NCI-H2196 treated with DMSO at 0.1 percent for 48 hours (cell line): ENCODE results near the gene RSPH9.

ENCODE experiments used
- DNase-seq: peaks from one replicate; lab custom pipeline; 2025; ENCODE audit not compliant: unreplicated experiment; lab: John Stamatoyannopoulos, UW

Gene RSPH9

DNA sequence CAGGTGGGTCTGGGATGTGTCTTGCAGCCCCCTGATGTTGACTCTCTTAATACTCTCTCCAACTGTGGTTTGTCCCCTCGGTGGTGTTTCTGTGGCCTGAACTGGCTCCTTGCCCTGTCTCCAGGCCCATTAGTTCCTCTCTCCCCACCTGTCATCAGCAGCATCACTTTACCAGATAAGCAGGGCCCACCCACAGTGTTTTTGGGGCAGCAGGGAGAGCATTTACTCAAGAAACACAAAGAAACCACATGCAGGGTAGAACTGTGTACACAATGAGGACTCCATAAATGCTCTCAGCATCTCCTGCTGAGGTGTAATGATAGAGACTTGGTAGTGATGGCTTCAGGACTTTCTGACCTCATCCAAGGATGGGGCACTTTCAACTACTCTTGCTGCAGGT lies 62.9 kb downstream of the RSPH9 start:
- no peak for DNase-seq

GRCh38 chr6:43708860-43709653 lies 64.2 kb downstream of the RSPH9 start:
- DNase-seq = no peak

- no peak for DNase-seq
Observed at GRCh38 chr6:43709654-43710303, 64.9 kb downstream of the RSPH9 start.

DNA sequence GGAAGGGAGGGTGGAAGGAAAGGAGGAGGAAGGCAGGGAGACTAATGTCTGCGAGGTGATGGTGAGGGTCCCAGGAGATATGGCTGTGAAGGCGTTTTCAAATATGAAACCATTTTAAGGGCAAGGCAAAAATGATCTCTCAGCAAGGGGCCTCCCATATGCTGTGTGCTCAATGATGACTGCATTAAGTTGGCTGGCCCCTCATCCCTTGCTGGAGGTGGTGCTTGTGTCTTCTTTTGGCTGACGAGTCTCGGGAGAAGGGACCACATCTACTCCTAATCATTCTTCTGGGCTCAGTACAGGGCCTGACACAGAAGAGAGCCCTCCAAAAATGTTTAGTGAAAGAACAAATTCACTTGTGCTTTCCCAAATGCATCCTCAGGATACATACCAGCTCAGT lies 65.7 kb downstream of the RSPH9 start:
- no peak for DNase-seq

DNA sequence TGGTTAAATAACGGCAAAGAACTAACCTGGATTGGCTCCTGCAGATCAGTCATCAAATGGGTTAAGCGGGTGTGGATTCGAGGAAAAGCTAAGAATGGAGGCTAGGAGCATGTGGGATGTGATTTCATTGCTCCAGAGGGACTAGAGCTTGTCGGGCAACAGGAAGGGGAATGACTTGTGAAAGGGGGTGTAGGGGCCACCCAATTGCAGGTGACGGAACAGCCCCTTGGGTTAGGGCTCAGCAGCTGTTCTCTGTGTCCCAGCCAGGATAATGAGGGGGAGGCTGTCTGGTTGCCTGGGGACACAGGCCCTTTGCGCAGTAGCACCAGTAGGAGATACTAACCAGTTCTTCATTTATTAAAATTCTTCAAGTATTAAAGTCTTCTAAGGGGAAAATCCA lies 67.7 kb downstream of the RSPH9 start:
- no peak for DNase-seq

DNA sequence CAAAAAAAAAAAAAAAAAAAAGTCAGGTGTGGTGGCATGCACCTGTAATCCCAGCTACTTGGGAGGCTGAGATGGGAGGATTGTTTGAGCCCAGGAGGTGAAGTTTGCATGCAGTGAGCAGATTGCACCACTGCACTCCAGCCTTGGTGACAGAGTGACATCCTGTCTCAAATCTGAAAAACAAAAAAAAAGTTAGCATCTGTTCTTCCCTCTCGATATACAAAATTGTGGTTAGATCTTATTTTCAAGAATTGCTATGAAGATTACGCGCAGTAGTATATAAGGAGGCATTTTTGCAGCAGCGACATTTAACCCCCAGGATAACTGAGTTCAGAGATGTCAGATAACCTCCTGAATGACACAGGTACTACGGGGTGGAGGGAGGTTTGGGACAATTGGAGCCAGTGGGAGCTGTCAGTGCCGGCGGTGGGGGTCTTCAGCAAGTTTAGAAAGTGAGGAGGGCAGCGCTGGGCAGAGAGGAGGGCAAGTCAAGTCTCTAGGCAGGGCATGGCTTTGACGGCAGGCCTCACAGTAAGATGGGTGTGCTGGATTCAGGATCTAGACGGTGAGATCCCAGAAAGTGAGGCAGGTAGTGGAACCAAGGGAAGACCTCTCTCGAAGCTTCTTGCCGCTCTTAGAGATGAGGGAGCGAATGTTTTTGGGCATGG lies 68.9 kb downstream of the RSPH9 start:
- no peak for DNase-seq

DNA sequence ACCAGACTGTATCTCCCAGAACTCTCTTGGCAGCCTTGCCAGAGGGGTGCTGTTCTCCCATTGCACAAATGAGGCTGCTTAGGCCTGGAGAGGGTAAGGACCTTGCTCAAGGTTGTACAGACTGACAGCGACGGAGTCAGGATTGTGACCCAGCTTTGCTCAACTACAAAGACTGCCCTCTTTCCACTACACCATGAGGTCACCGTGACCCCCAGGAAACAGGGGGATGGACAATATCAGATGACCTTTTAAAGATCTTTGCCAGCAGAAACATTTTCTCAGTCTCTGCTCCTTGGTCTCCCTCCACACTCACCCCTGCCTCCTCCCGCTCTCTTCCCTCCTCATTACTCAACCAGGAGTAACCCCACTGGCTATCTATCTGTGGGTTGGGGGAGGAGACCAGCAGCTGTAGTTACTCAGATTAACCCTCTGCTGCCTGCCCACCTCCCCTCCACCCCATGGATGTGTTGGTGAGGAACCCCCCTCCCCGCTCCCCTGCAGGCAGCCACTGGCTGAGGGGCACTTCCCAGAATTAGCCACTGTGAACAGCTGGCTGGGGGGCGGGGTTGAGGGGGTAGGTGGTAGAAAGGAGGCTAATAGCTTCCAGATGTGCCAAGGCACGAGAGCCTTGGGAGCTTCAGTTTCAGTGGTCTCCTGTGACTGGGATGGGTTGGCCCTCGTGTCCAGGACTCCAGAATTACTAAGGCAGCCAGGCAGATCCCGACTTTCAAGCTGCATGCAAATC lies 69.6 kb downstream of the RSPH9 start:
- no peak for DNase-seq

DNA sequence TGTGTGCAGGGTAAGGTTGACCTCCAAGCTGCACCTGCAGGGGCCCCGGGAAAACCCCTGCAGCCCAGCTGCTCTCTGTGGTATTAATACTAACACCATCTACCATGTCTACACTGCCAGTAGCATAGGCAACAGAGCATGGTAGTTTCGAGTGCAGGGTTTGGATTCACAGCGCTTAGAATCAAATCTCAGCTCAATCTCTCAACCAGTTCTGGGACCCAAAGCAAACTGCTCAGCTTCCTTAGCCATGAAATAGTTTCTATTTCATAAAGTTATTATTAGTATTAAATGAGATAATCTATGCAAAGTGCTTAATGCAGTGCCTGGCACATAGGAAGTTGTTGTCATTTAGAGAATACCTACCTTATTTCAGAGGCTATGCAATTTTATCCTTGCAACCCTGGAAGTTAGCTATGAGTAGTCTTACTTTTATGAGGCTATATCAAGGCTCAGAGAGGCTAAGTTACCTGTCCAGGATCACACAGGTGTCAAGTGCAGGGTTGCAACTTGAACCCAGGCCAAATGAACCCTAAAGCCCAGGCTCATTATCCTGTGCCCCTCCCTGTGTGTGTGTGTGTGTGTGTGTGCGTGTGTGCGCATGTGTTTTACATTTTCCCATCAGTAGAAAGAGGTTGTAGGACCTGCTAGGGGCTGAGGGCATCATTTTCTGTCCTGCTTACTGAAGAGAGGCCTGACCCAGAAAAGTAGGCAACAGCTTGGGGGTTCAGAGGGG lies 70.4 kb downstream of the RSPH9 start:
- DNase-seq = no peak

- DNase-seq = no peak
Observed at GRCh38 chr6:43716099-43716498, 71.3 kb downstream of the RSPH9 start.

DNA sequence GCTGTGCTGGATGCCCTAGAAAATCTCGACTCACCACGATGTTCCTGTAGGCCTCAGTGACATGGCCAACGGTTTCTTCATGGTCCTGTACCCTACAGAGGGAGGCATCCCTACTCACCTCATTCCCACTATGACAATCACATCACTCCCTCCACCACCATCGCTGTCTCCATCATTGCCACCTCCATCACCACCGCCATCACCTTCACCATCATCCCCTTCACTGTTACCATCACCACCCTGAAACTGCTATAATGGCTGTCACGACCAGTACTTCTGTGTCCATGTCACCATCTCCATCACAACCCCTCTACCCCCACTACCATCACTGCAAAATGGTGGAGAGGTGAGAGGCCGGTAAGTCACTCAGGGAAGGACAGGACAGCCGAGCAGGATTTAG lies 72.6 kb downstream of the RSPH9 start:
- no peak for DNase-seq

DNA sequence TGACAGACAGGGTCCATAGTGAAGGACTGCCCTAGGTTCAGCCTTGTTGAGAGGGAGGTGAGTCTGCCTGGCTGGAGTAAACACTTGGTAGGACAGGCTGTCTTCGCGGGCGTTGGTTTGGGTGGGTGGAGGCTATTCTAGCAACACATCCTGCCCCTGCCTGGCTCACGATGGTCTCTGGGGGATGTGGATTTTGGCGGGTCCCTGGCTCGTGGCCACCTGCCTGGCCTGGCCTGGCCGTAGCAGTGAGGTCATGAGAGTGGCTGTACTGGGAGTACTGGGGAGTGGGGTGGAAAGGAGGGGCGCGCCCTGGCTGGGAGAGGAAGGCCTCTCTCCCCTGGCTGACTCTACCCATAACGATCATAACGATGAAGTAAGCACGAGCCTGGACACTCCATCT lies 73.0 kb downstream of the RSPH9 start:
- no peak for DNase-seq

- DNase-seq = no peak
Observed at GRCh38 chr6:43718387-43719105, 73.7 kb downstream of the RSPH9 start.

DNA sequence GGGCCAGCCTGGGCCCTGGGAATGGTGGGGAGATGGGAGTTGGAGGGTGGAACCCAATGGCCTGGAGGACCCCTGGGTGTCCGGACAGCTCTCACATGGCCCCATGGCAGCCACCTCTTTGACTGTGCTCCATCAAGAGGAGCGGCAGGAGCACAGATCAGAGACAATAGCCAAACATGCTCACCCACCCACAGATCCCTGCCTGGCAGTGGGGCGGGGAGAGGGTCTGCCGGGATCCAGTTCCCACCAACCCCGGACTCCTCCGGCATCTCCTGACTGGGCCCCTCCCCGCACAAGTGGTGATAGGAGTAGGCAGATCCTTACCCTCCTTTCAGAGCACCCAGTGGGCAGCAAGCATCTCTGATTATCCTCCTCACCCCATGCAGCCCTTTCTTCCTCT lies 74.7 kb downstream of the RSPH9 start:
- DNase-seq = no peak

GRCh38 chr6:43720999-43721398 lies 76.2 kb downstream of the RSPH9 start:
- no peak for DNase-seq
